ENCODE data around the gene BACH2.

DNA sequence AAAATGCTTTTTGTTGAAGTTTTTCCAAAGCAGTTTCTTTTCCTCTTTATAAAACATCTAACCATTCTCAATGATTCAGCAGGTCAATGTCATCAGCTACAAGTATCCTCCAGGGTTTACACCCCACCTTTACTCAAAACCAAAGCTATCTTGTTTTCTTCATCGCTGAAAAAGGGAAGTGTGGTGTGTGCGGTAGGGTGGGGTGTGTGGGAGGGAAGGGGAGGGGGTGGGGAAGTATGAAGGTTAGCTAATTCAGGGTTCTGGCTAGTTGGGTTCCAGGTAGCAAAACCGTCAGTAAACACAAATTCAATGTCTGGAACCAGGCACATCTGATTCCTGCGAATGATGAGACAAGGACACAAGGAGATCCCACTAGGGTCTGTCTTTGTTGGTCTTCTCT, 212.8 kb downstream of the BACH2 start:
- TF ChIP-seq MAFK (IDR thresholded peaks at IDR 0.05; ENCODE audit: low read depth, low read length) (no peak), CTCF (IDR thresholded peaks at IDR 0.05; ENCODE audit: control extremely low read depth in 1 of 3, insufficient read depth in 1 of 3, low read depth in 1 of 3, low read length in 3 of 3) (no peak), POLR2A (IDR thresholded peaks at IDR 0.05; ENCODE audit: control extremely low read depth in 1 of 2, low read depth in 2 of 2, low read length in 2 of 2) (no peak), JUN (IDR thresholded peaks at IDR 0.05; ENCODE audit: low read depth, low read length) (no peak), FOSL1 (IDR thresholded peaks at IDR 0.05; ENCODE audit: insufficient read depth, low read depth, low read length) (no peak), EP300 (IDR thresholded peaks at IDR 0.05; ENCODE audit: borderline replicate concordance in 1 of 2, low read depth in 2 of 2, low read length in 2 of 2) (no peak), TAF1 (IDR thresholded peaks at IDR 0.05; ENCODE audit: low read depth, low read length) (no peak), JUND (IDR thresholded peaks at IDR 0.05; ENCODE audit: low read length) (no peak), EZH2 (IDR thresholded peaks at IDR 0.05; ENCODE audit: low read depth, low read length, severe bottlenecking) (no peak), SRF (IDR thresholded peaks at IDR 0.05; ENCODE audit: low read depth, low read length) (no peak), POLR2AphosphoS5 (IDR thresholded peaks at IDR 0.05; ENCODE audit: low read depth, low read length) (no peak), ATF3 (IDR thresholded peaks at IDR 0.05; ENCODE audit: insufficient read depth, low read depth, low read length) (no peak)
- TF ChIP-seq, protein P1, sequence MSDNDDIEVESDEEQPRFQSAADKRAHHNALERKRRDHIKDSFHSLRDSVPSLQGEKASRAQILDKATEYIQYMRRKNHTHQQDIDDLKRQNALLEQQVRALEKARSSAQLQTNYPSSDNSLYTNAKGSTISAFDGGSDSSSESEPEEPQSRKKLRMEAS (IDR thresholded peaks at IDR 0.05): no peak
- TF ChIP-seq, protein P2, sequence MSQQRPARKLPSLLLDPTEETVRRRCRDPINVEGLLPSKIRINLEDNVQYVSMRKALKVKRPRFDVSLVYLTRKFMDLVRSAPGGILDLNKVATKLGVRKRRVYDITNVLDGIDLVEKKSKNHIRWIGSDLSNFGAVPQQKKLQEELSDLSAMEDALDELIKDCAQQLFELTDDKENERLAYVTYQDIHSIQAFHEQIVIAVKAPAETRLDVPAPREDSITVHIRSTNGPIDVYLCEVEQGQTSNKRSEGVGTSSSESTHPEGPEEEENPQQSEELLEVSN (IDR thresholded peaks at IDR 0.05): no peak
